GM21723 (cell line): Measurements from ENCODE around the gene NEIL1.
"Not testable (repeated sequence)": the region's sequence is repeated elsewhere in the genome, so short reads cannot be mapped to it uniquely, and the experiment has no call there.

ENCODE experiments used
- ATAC-seq: cut with Tn5 transposase; IDR thresholded peaks from one replicate; pipeline ENCODE4 v1.9.1; 2021; ENCODE audit warnings: mild to moderate bottlenecking, moderate library complexity; ENCODE audit not compliant: unreplicated experiment

Gene NEIL1

DNA sequence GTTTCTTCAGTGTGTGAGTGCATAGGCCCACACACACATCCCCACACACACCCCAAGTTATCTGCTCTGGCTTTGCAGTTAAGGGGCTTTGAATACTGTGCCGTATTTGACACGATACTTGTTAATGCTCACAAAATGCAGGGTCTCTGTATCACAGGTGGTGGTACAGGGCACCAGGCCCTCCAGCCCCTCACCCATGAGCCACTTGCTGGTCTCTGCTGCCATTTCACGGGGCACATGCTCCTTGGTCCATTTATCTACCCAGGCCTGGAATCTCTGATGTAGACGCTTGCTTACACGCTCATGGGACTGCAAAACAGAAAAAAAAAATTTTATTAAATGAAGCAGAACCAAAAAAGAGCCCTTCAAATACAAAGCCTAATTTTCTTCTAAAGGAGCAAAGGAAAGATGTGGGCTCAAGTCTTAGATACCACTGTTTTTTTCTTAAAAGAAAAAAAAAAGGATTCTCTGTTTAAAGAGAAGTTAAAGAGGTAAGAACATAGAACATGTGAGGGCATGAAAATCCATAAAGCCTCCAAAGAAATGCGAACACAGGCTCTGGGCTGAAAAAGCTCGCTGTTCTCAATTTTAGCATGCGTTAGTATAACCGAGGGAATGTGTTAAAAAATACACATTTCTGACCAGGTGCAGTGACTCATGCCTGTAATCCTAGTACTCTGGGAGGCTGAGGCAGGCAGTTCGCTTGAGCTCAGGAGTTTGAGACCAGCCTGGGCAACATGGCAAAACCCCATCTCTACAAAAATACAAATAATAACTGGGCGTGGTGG is 25.3 kb downstream of the NEIL1 start:
- no peak for ATAC-seq

DNA sequence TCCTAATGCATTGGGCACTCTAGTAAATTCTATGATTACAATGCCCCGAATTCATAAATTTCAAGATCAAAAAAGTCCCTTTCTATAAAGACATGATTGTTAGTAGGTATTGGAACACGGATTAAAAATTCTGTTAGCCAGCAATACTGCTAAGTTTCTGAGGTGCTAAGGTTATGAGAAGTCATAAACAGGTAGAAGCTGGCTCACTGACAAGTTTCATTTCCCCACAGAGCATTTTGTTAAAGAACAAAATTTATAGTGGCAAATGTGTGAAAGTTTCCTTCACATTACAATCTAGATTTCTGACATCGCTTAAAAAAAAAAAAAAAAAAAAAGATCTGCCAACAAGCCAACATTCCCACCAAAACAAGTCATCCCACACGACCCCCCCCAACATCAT is 33.9 kb downstream of the NEIL1 start:
- no peak for ATAC-seq

DNA sequence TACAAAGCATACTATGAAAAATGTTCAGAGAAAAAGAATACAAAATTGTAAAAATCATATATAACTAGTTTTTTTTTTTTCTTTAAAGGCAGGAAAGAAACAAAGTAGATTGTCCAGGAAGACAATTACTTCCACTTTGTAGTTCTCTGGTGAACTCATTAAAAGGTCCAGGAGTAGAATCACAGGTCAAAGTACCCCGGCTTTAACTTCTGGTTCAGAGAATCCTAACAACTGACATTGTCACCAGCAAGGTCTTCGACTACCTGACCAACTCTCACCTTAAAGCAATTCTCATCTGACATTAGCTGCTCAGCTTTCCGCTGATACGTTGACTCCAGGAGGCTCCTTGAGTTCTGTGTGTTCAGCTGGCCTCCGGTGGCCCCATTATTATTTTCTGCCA is 37.1 kb downstream of the NEIL1 start:
- not testable (repeated sequence) for ATAC-seq

DNA sequence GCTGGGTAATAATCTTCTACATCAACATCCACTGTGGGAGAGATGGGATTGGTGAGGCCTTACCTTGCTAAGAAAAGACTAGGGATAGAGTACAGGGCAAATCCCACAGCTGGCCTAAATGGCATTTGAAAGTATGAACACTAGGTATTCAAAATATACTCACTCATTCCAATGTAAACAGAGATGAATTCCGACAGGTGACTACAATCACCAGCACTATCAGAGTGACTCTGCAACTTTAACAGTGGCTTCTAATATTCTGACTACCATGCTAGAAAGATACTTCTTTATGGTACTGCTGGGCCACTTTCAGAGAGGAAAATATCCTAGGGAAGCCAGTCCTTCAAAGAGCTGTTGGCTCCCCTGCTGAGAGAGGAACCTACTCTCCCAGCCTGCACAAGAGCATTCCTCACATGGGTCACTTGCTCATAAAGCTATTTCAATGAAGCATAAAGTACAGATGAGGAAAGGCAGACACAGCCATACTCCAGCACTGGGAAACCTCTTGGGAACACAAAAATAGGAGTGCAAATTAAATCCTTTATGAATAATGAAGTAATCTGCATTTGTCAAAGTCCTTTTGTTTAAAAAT is 43.0 kb downstream of the NEIL1 start:
- ATAC-seq, result no peak

DNA sequence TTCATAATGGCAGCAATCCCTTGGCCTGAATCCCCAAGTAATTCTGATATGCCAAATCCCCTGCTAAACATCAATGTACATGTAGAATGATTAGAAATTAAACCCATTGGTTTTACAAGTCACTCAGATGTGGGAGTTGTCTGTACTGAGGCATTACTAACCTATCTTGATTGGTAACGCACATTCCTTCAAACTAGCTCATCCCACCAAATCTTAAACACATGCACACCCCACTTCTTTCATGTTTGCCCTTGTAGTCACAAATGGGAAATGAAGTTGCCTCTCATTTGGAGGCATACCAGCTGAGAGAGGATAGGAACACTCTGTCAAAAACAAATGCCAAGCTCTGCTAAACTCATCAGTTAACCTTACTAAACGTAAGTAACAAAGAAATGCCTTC is 50.7 kb downstream of the NEIL1 start:
- ATAC-seq, result no peak

DNA sequence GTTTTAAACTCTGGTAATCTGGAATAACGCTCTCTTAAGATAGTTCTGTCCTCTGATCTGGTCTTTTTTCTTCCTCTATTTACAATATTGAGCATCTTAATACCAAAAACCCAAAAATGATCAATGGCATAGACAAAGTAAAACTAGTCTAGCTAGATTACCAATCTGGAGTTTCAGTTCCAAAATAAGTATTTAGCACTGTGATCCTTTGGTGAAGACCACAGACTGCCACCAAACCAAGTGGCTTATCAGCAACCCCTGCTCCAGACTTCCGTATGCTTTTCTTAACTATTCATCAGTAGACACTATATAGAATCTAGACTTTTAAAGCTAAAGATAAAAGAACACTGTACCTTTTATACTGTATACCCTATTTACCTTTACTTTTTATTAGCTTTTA is 57.1 kb downstream of the NEIL1 start:
- no peak for ATAC-seq
